PC-9 (cell line): ENCODE results near the gene MTG2. TPM values are rescaled to one million over a fixed set of nuclear protein-coding genes. Genes with fewer than 3 reads are reported as not detected.

ENCODE experiments used
- BruUV-seq: library from RNA; stranded (reverse); fragments of 400-500 nt; replicated peaks from 2 replicates; lab custom pipeline; 2021; lab: Mats Ljungman, UMichigan
- CTCF ChIA-PET: fragments of 300-600 bp; sonication (Branson Sonifier 250); formaldehyde crosslinking; loops from one replicate; lab custom pipeline; 2022; ENCODE audit warnings: antibody characterized with exemption; lab: Charles Lee
- POLR2A ChIA-PET: fragments of 300-600 bp; sonication (Branson Sonifier 250); formaldehyde crosslinking; loops from one replicate; lab custom pipeline; 2022; ENCODE audit warnings: antibody characterized with exemption; ENCODE audit not compliant: unreplicated experiment; lab: Charles Lee
- DNase-seq, 2 experiments: peaks; one replicate each; pipeline versions ENCODE4 v3.0.0 to v3.0.0-alpha.2; 2015 to 2022; ENCODE audit warnings: mixed read lengths in 1 of 2
- H2AFZ ChIP-seq: fragments of 200-600 bp; sonication (generic); 2 replicates; pipeline ENCODE4 v1.8.1; 2017; ENCODE audit warnings: antibody characterized with exemption
- H3F3A ChIP-seq: fragments of 200-600 bp; sonication (generic); 2 replicates; pipeline ENCODE4 v1.8.1; 2017; ENCODE audit warnings: antibody characterized with exemption, mild to moderate bottlenecking, low read depth; ENCODE audit not compliant: insufficient read depth
- H3K27ac ChIP-seq: fragments of 200-600 bp; sonication (generic); 2 replicates; pipeline ENCODE4 v1.6.1; 2016; ENCODE audit warnings: mixed run types
- H3K27me3 ChIP-seq: fragments of 200-600 bp; sonication (generic); 2 replicates; pipeline ENCODE4 v1.6.1; 2016; ENCODE audit warnings: low read depth, mixed run types; ENCODE audit not compliant: insufficient read depth
- H3K36me3 ChIP-seq: fragments of 200-600 bp; sonication (generic); 2 replicates; pipeline ENCODE4 v1.6.1; 2016; ENCODE audit warnings: low read depth, mixed run types
- H3K4me1 ChIP-seq: fragments of 200-600 bp; sonication (generic); replicated peaks from 2 replicates; pipeline ENCODE4 v1.6.1; 2016; ENCODE audit warnings: mixed run types; ENCODE audit not compliant: insufficient read depth
- H3K4me2 ChIP-seq: fragments of 200-600 bp; sonication (generic); 2 replicates; pipeline ENCODE4 v1.6.1; 2017; ENCODE audit warnings: mixed run types
- H3K4me3 ChIP-seq: fragments of 200-600 bp; sonication (generic); 2 replicates; pipeline ENCODE4 v1.6.1; 2016; ENCODE audit warnings: mixed run types
- H3K79me2 ChIP-seq: fragments of 200-600 bp; sonication (generic); 2 replicates; pipeline ENCODE4 v1.6.1; 2017; ENCODE audit warnings: low read depth, mixed run types
- H3K9me2 ChIP-seq: fragments of 200-600 bp; sonication (generic); 2 replicates; pipeline ENCODE4 v1.8.1; 2017; ENCODE audit warnings: mild to moderate bottlenecking; ENCODE audit not compliant: insufficient read depth
- H3K9me3 ChIP-seq: fragments of 200-600 bp; sonication (generic); 2 replicates; pipeline ENCODE4 v1.8.1; 2016; ENCODE audit warnings: low read depth; ENCODE audit not compliant: insufficient read depth
- H4K20me1 ChIP-seq: fragments of 200-600 bp; sonication (generic); 2 replicates; pipeline ENCODE4 v1.8.1; 2017; ENCODE audit not compliant: insufficient read depth
- EZH2 ChIP-seq: fragments of 200-600 bp; sonication (generic); IDR thresholded peaks from 2 replicates; pipeline ENCODE4 v1.8.0; 2017; ENCODE audit warnings: antibody characterized with exemption, low read depth
- intact Hi-C: fragments of 100-400 bp; cut with micrococcal nuclease; formaldehyde crosslinking; loops from one replicate; pipeline ENCODE4 v1.10.0; 2022; ENCODE audit not compliant: unreplicated experiment
- total RNA-seq: library from RNA; stranded (reverse); gene quantifications from 2 replicates; pipeline ENCODE4 v1.2.3, GENCODE V29; 2021
- TF ChIP-seq, protein P1 (sequence below): fragments of 200-600 bp; sonication (generic); conservative IDR thresholded peaks from 2 replicates; pipeline ENCODE4 v1.6.1; 2017; ENCODE audit warnings: mixed run types, antibody characterized with exemption, mild to moderate bottlenecking, moderate library complexity

The MTG2 gene
- total RNA-seq, 1 experiment from 2014 or later: 58.1 TPM

DNA sequence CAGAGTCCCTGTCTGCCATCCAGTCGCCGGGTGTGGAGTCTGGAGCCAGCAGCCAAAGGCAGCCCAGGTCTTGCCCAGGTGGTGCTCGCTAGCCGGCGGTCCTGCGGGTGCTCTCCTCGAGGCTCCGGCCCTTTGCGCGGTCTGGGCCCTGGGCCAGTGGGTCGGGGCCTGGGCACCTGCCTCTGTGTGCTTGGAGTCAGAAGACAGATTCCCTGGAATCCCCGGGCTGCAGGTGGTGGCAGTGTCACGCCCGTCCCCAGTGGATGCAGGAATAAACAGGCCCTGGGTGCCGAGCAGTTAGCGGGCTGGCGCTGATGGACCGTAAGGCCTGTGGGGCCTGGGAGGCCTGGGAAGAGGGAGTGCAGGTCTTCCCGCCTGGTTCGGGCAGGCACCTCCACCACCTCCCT lies 33.9 kb upstream of the MTG2 start:
- intact Hi-C loops: no loop called here
- Histone ChIP-seq H3K4me2 (no peak overlapping the region), H3K9me2 (no peaks in the 10 kb centered on the region), H3K27ac (no peak overlapping the region), H3K36me3 (0 out of 2 replicates have a peak, but pooled peaks cover 5% of the 10 kb centered on the region), H4K20me1 (peaks cover 62% of the 10 kb centered on the region), H3K4me1 (peaks cover 10% of the 10 kb centered on the region), H3K79me2 (peaks cover 96% of the 10 kb centered on the region), H3F3A (peaks cover 4% of the 10 kb centered on the region; the same call in 1 of the 2 replicates), H3K9me3 (no peaks in the 10 kb centered on the region), H3K4me3 (no peak overlapping the region), H3K27me3 (no peaks in the 10 kb centered on the region), H2AFZ (no peak overlapping the region)
- ChIA-PET POLR2A (no interaction called here), CTCF (no interaction called here)
- no TSS peak for BruUV-seq
- no peak for DNase-seq
- TF ChIP-seq, protein P1, sequence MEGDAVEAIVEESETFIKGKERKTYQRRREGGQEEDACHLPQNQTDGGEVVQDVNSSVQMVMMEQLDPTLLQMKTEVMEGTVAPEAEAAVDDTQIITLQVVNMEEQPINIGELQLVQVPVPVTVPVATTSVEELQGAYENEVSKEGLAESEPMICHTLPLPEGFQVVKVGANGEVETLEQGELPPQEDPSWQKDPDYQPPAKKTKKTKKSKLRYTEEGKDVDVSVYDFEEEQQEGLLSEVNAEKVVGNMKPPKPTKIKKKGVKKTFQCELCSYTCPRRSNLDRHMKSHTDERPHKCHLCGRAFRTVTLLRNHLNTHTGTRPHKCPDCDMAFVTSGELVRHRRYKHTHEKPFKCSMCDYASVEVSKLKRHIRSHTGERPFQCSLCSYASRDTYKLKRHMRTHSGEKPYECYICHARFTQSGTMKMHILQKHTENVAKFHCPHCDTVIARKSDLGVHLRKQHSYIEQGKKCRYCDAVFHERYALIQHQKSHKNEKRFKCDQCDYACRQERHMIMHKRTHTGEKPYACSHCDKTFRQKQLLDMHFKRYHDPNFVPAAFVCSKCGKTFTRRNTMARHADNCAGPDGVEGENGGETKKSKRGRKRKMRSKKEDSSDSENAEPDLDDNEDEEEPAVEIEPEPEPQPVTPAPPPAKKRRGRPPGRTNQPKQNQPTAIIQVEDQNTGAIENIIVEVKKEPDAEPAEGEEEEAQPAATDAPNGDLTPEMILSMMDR: no peak
- no peak for TF ChIP-seq EZH2

DNA sequence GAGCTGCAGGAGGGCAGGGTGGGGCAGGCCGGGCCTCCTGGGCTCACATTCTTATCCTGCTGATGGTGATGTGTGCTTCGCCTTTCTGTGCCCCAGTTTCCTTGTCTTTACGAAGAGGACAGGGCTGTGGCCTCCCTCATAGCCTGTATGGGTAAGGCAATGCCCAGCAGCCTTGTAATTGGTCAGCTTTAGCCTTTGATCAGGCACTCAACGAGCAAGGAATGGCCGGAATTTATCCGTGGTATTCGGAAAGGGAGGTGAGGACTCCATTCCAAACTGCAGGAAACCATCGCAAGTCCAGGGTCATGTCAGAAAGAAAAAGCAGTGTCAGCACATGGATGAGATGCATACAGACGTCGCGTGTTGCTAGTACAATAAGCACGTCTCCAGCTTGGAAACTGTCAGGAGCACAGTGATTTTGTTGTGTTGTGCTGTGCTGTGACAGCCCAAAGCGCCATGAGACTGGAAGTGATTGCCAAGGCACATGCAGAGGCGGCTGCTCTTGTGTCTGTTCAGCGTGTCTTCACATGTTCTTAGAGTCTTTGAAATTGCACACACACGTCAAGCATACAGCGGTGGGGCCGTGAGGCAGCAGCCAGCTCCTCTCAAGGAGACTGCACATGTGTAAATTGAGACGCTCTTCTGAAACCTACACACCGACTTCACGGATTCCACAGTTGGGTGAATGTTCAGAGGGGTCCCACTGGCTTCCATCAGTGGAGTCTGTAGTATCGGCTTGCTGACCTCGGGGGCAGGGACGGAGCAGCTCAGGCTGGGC lies 33.1 kb upstream of the MTG2 start:
- no TSS peak for BruUV-seq
- 0 out of 2 replicates have a peak, but pooled peaks cover 5% of the 10 kb centered on the region for H3K36me3 ChIP-seq
- TF ChIP-seq, protein P1: no peak
- TF ChIP-seq EZH2: no peak
- H2AFZ ChIP-seq: no peak overlapping the region
- CTCF ChIA-PET: no interaction called here
- no peaks in the 10 kb centered on the region for H3K9me2 ChIP-seq
- peaks cover 65% of the 10 kb centered on the region for H4K20me1 ChIP-seq
- intact Hi-C loops: no loop called here
- peaks cover 15% of the 10 kb centered on the region for H3K4me1 ChIP-seq
- H3K4me2 ChIP-seq: no peak overlapping the region
- H3K9me3 ChIP-seq: no peaks in the 10 kb centered on the region
- no peaks in the 10 kb centered on the region for H3K27me3 ChIP-seq
- peaks cover 12% of the 10 kb centered on the region for H3F3A ChIP-seq
- POLR2A ChIA-PET: no interaction called here
- H3K4me3 ChIP-seq: no peak overlapping the region
- no peak overlapping the region for H3K27ac ChIP-seq
- peaks cover 96% of the 10 kb centered on the region for H3K79me2 ChIP-seq
- no peak for DNase-seq

GRCh38 chr20:62150310-62150575 lies 32.6 kb upstream of the MTG2 start:
- peaks cover 96% of the 10 kb centered on the region for H3K79me2 ChIP-seq
- H3K4me1 ChIP-seq: peaks cover 15% of the 10 kb centered on the region
- H3K4me2 ChIP-seq: no peak overlapping the region
- DNase-seq: no peak
- H4K20me1 ChIP-seq: peaks cover 65% of the 10 kb centered on the region
- H3K27me3 ChIP-seq: no peaks in the 10 kb centered on the region
- H3K9me2 ChIP-seq: no peaks in the 10 kb centered on the region
- POLR2A ChIA-PET: no interaction called here
- no TSS peak for BruUV-seq
- H2AFZ ChIP-seq: no peak overlapping the region
- intact Hi-C loops: no loop called here
- 0 out of 2 replicates have a peak, but pooled peaks cover 5% of the 10 kb centered on the region for H3K36me3 ChIP-seq
- H3K4me3 ChIP-seq: no peak overlapping the region
- TF ChIP-seq, protein P1: no peak
- no peak for TF ChIP-seq EZH2
- CTCF ChIA-PET: no interaction called here
- H3K9me3 ChIP-seq: no peaks in the 10 kb centered on the region
- H3F3A ChIP-seq: peaks cover 17% of the 10 kb centered on the region
- H3K27ac ChIP-seq: no peak overlapping the region
